GM18909 (cell line): ENCODE data around the gene DUT.
"Not testable (repeated sequence)": the region's sequence is repeated elsewhere in the genome, so short reads cannot be mapped to it uniquely, and the experiment has no call there.

Experiments
- ATAC-seq: cut with Tn5 transposase; IDR thresholded peaks from one replicate; pipeline ENCODE4 v1.9.1; 2021; ENCODE audit warnings: mild to moderate bottlenecking; ENCODE audit not compliant: unreplicated experiment, poor library complexity

DUT gene

DNA sequence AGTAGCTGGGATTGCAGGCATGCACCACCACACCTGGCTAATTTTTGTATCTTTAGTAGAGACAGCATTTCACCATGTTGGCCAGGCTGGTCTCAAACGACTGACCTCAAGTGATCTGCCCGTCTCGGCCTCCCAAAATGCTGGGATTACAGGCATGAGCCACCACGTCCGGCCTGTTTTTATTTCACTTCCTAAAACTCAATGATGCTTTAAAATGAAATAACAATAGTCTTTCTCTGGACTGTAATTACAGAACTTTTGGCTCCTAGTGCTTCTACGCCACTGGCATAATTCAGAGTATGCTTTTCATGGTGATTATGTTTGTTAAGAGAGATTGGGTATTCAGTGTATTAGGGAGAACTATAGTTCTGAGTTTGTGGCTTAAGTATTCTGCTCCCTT is 5.0 kb upstream of the DUT start:
- not testable (repeated sequence) for ATAC-seq

DNA sequence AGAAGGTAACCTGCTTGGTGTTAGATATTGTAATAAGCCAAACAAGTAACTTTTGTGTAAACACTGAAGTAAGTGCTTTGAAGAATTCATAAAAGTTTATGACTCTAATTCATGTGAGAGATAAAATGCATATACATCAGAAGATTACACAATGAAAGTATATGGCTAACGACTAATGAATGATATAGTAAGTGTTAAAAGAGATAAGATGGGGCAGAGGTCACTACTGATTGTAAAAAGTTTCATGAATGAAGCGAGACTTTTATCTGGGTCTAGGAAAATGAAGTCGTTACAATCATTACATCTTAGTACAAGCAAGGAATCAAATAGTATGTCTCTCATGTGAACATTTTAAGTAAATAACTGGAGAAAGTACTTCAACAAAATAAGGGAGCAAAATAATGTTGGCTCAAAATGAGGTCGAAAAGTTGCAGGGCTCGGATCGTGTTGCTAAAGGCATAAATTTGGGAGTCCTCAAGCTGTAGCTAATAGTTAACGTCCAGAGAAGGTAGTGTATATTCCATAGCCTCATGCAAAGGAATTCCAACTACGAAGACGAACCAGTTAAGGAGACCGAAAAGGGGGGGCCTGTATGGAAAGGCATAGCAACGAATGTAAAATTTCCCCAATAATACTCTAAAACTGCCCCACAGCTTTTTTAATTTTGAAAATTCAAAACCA is 984 bp upstream of the DUT start:
- ATAC-seq: no peak

DNA sequence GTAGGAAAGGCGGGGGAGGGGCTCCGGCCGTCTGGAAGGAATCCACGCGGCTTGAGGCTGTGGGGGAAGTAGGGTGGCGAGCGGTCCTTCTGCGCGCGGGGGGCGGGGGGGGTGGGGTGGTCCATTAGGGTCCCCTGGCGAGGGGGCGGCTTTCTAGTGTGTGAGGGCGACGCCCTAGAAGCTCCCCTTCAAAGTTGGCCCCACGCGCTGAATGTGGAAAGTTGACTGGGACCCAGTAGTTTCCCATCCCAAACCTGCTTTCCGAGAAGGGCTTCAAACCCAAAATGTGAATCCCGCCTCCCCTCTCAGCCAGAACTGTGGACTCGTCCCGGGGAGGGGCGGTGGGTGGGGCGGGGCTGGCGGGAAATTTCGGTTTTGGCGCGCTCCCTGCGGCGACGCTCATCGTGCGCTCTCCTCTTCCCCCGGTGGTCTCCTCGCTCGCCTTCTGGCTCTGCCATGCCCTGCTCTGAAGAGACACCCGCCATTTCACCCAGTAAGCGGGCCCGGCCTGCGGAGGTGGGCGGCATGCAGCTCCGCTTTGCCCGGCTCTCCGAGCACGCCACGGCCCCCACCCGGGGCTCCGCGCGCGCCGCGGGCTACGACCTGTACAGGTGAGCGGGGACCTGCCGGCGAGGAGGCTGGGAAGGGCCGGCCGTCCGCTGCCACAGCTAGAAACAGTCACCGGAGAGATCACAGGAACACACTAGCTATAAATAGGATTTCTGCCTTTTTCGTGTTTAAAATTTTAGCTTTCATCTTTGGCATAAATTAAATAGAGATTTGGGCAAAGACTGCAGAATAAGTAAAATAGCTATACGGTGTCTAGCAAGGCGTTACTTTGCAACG is 790 bp downstream of the DUT start:
- ATAC-seq: peak; percentile 56

DNA sequence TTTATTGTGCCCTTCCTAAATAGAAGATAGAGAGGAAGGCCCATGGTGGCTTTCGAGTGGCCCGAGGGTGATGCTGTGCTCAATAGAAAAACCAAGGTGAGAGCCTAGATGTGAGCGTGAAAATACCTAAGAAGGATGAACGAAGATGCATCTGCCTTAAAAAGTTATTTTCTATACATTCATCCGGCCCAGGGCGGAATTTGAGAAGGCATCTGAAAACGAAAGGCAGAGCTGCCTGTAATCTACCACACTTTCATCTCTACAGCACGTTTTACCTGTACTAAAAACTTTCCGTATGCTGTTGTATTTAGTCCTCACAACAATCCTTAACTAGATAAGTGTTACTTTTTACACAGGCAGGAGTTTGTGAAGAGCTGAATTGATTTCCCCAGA is 1.4 kb downstream of the DUT start:
- no peak for ATAC-seq

DNA sequence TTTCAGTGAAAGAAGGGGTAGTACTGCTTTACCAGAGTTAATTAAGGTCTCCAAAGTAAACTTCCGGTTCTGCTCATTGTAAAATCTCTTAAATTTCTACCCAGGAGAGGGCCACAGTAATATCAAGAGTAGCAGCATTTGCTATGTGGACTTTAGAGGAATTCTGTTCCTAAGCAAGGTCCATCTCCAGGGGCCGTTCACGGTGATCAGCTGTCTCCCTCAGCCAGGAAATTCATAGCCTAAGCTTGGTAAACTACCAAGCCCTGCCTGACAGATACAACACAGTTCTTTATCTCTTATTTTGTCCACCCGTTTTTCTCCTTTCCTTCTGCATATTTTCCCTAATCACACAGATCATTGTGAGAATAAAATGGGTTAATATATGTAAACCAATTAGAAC is 2.3 kb downstream of the DUT start:
- ATAC-seq: no peak

DNA sequence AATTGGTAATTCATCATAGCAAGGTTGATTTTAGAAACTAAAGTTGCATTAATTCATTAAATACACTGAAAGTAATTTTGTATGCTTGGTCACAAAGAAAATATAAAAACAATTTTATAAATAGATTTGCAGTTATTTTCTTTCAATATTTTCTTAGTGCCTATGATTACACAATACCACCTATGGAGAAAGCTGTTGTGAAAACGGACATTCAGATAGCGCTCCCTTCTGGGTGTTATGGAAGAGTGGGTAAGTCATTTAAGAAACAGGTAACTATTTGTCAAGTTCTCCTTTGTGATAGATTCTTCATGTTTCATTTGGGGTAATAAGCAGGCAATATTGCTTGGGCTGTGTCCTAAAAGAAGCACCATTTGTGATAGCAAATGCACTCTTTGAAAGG is 3.0 kb downstream of the DUT start:
- no peak for ATAC-seq

DNA sequence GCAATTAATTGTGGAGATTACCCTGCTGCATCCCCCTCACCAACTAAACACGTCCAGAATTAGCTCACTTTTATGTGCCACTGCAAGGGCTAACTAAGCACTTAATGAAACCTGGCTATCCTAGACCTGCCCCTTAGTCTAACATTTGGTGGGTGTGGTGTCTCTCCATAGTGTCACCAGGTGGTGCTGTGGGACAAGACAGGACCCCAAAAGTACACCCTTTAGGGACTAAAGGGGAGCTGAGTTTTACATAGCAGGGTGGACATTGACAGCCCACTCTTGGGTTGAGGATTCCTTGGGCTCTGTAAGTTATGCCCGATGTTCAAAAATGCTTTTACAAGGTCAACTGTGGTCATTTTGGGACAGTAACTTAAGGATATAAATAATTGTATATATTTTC is 5.7 kb downstream of the DUT start:
- peak; percentile 31 for ATAC-seq

DNA sequence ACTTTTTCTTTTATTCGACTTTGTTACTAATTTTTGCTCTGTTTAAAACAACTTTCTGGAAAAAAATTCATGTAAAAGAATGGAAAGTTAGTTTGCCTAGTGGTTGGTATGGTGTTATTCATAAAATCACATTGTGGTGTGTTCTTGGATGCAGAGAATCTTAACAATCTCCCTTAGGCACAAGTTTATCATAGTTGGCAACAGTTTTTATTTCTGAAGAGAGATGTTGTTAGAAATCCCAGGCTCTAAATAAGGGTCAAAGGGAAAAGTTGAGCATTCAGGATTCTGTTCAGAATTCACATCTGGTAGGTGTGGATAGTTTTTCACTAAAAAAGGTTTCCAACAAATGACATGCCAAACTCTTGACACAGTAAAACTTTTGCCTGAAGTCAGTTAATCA is 6.4 kb downstream of the DUT start:
- no peak for ATAC-seq

DNA sequence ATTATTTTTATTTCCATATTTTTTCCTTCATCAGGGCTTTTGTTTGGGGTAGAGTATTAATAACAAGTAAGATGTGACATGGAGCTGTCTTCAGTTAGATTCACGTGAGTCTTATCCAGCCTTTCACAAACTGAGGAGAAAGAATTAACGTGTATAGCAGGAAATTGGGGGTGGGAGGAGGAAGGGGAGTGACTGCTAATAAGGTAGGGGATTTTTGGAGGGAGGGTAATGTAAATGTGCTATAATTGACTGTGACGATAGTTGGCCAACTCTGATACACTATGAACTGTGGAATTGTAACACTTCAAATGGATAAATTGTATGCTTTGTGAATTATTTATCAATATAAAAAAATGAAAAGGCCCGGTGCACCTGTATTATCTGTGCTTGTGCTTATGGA is 8.9 kb downstream of the DUT start:
- no peak for ATAC-seq

DNA sequence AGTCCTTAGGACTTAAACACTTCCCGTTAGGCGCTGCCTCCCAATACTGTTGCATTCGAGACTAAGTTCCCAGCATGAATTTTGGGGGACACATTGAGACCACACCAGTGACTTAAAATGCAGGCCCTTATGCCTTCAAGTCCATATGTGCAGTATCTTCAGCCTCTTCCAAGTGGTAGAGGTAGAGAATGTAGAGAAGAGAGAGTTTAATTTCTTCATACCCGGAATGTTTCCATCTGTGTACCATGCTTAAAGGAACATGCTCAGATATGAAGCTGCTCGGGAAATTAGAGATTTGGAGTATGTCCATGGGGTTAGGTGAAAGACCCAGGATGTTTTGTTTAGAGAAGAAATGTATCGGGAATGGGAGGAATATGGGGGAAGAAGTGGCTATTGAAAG is 12.6 kb downstream of the DUT start:
- no peak for ATAC-seq

DNA sequence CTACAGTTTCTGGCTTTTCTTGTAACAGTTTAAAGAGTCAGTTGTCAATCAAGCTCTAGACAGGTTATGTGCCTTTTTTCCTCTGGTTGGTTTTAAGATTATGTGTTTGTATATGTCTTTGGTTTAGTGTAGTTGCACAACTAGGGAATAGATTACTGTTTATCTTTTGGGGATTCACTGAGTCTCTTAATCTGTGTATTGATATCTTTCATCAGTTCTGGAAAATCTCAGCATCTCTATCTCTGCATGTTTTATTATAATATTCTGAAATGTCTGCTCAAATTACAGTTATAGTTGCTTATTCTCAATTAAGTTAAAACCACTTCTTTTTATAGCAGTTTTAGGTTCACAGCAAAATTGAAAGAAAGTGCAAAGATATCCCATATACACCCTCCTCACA is 14.3 kb downstream of the DUT start:
- ATAC-seq: no peak

DNA sequence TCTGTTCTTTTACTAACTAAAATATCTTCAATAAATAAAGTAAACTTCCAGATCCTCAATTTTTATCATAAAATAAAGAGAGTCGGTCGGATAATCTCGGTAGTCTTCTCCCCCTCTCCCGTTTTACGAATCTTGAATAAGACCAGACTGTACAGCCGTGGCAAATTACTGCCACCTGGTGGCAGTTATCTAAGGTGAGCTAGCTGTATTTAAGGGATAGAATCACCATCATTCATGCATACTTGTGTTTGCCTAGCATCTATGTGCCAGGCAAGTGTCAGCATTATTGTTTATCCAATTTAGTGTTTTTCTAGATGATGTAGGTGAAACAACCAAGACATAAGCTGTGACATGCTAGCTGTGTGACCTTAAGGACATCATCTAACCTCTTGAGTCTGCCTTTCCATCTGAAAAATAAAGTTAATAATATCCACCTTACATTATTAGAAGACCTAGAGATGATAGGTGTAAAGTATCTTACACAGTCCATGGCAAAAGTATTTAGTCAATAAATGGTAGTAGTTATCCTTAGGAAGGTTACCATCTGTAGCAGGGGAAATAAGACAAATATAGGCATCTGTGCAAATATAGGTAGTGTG is 21.3 kb downstream of the DUT start:
- peak; percentile 76 for ATAC-seq

DNA sequence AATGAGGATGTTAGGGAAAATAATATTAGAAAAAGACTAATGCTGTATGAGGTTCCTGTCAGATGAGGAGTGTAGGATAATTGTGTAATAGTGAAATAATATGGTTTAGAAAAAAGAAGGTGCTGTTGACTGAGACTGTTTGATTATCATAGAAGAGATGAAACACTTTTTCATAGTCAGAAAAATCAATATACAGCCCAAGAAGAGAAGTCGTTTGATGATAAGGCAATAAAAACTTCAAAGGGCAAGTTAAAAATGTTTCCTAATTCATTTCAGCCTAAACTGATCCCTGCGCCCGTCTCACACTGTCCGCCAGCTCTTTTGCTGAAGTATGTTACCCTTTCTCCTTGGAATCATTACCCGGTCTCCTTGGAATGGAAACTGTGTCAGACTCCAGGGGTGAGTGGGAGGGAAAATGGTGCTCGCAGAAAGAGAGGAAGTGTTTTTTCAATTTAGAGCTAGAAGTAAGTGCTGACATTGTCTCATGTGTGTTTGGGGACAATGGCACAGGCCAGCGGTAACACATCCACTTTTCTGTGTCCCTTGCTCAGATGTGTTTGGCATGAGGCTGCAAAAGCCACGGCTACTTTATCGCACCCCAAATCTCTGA is 23.6 kb downstream of the DUT start:
- ATAC-seq: no peak

DNA sequence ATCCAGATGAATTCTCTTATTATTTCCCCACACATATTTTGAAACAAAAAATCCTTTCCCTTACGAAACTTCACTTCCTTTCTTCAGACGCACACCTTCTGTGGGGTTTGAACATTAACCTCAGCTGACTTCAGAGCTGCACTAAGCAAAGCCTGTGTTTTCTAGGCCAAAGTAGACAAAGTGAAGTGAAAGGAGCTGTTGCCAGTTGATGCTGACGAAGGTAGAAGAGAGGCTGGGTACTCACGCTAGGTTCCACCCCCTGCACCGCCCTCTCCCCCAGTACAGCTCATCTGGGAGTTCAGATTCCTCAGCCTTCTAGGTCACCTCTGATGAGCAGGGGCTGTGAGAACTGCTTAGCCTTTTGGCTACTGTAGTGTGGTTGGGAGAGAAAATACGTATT is 24.1 kb downstream of the DUT start:
- ATAC-seq: peak; percentile 72

DNA sequence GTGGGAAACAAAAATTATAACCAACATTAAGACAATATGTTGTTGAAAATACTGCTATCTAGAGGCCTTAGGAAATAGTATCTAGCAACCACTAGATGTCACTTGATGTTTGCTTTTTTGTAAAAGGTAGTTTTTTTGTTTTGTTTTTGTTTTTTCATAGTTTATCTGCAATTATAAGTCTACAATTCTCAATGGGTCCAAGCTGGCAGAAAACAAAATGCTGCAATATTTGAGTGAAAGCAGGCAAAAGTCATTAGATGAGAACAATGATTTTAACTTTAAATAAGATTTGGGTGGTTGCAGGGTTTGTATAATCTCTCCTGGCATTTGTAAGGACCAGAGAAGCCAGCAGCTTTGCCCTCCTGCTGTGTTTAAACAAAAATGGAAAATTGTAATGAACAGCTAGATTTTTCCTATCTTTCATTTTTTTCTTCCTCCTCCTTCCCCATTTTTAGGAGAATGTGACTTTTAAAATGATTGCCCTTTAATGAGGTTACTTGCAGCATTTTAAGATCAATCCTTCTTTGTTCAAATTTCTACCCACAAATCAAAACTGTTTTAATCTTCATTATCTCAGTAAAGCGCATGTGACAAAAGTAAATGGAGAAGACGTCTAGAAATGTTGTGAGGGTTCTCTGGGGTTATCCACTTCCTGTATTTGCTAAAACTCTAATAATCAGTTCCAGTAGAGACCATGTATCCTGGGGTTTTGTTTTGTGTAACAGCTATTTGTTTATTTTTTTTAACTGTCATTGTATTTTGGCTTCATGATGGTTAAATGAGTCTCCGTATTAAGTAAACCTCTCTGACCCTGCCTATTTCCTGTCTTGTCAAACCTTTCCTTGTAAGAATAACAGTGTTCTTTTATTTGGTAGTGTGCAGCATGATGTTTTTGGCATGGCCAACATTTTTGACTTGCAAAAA is 27.3 kb downstream of the DUT start:
- peak; percentile 39 for ATAC-seq

DNA sequence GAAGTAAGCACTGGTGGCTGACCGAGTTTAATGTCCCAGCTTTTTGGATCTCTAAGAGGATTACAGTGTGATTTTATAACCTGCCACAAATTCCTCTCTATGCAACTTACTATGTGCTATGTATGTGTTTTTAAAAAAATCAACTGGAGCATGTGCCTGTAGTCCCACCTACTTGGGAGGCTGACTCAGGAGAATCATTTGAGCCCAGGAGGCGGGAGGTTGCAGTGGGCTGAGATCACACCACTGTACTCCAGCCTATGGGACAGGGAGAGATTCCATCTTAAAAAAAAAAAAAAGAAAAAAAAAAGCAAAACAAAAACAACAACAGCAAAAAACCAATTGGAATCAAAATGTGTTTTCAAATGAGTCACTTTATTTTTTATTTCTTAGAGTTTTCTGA is 29.6 kb downstream of the DUT start:
- no peak for ATAC-seq

DNA sequence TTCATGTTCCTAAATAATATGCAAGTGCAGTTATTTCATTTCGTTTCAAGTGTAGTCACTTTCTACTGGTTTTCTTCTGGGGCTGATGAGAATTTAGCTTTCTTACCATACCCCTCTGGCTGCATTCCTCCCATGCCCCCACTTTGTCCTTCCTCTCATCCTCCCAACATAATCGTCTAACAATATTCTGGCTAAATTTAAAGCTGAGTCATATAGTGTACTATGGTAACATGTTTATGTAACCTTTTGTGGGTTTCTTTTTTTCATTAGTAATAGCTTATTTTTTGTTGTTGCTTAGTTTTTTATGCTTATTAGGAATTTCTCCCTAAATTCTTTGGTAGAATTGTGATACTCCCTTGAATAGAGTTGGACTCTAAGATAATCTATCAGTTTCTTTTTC is 30.5 kb downstream of the DUT start:
- ATAC-seq: no peak

DNA sequence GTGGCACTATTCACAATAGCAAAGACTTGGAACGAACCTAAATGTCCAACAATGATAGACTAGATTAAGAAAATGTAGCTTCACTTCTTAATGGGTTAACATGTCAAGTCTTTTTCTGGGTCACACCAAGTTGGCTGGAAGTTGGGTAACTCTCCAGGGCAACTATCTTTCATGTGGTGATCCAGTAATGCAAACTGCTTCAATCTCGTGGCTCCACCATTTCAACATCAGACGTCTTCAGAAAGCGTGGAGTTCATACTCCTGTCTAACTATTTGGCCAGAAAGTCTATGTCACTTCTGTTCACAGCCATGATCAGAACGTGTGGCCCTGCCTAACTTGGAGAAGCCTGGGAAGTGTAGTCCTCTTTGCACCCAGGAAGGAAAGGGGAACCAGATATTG is 32.2 kb downstream of the DUT start:
- no peak for ATAC-seq

DNA sequence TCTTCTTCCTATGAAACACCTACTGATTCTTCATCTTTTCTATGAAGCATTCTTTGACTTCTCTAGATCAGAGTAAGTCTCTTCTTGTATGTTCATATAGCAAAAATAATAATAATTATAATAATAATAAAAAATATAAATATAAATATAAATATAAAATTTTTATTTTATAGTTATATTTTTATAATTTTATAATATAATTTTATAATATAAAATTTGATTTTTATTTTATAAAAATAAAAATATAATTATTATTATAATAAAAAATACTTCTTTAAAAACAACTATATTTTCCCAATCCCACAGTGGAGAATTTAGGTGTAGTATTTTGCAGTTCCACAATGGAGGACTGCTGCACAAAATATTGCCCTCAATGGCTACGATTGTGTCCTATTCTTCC is 34.3 kb downstream of the DUT start:
- ATAC-seq: no peak
